B cell (primary cell): ENCODE measurements around the gene CDC42EP4. TPM values are rescaled to one million over a fixed set of nuclear protein-coding genes. Genes with fewer than 3 reads are reported as not detected.

Source experiments
- ATAC-seq: fragments of 200-7000 bp; cut with Tn5 transposase; one replicate; pipeline ENCODE4 v1.10.0; 2021; ENCODE audit warnings: low read depth, mild to moderate bottlenecking, moderate number of reproducible peaks, moderate library complexity
- CTCF ChIA-PET: fragments of 350-600 bp; sonication (Branson Sonifier 250); formaldehyde crosslinking; loops from one replicate; lab custom pipeline; 2021; ENCODE audit warnings: antibody characterized with exemption, inconsistent platforms; lab: Charles Lee
- POLR2A ChIA-PET: fragments of 350-600 bp; sonication (Branson Sonifier 250); formaldehyde crosslinking; loops from one replicate; lab custom pipeline; 2021; ENCODE audit warnings: antibody characterized with exemption; lab: Charles Lee
- DNase-seq: peaks from one replicate; pipeline ENCODE4 v3.0.0; 2013
- H2AFZ ChIP-seq: 2 replicates; pipeline ENCODE4 v1.6.1; 2012; ENCODE audit warnings: mild to moderate bottlenecking, low read depth, low read length; ENCODE audit not compliant: insufficient read depth, poor library complexity, severe bottlenecking
- H3K27ac ChIP-seq, 2 donors: 1 replicate in 1 of 2; 2 replicates in 1 of 2; pipeline ENCODE4 v1.5.1; 2012 to 2013; ENCODE audit warnings: low read length in 2 of 2, mild to moderate bottlenecking in 2 of 2, moderate library complexity in 1 of 2
- H3K27me3 ChIP-seq, 4 experiments: fragments of 200-600 bp in 1 of 4; sonication (generic) in 1 of 4; replicated peaks in 1 of 4; 1 replicate in 2 of 4; 2 replicates in 2 of 4; pipeline versions ENCODE4 v1.6.1 to v1.7.0; 2013 to 2016; ENCODE audit warnings: low read length in 3 of 4, mild to moderate bottlenecking in 2 of 4, mixed read lengths in 1 of 4, moderate library complexity in 1 of 4; ENCODE audit not compliant: insufficient read depth in 4 of 4, control insufficient read depth in 3 of 4; ENCODE audit errors: control extremely low read depth in 1 of 4
- H3K36me3 ChIP-seq, 2 experiments: replicated peaks in 1 of 2; 1 replicate in 1 of 2; 2 replicates in 1 of 2; pipeline versions ENCODE4 v1.6.1 to v1.7.1; 2013; ENCODE audit warnings: low read length in 1 of 2; ENCODE audit not compliant: insufficient read depth in 2 of 2, control insufficient read depth in 1 of 2; ENCODE audit errors: control extremely low read depth in 1 of 2, extremely low read depth in 1 of 2
- H3K4me1 ChIP-seq, 2 donors: fragments of 200-600 bp in 1 of 2; sonication (generic) in 1 of 2; 1 replicate in 1 of 2; 2 replicates in 1 of 2; pipeline versions ENCODE4 v1.5.1 to v1.6.1; 2013 to 2017; ENCODE audit warnings: low read length in 2 of 2; ENCODE audit not compliant: control insufficient read depth in 2 of 2, insufficient read depth in 2 of 2
- H3K4me2 ChIP-seq: replicated peaks from 2 replicates; pipeline ENCODE3; 2012; ENCODE audit warnings: mild to moderate bottlenecking, low read depth, low read length; ENCODE audit not compliant: poor library complexity, severe bottlenecking
- H3K4me3 ChIP-seq, 5 experiments: fragments of 200-600 bp in 1 of 5; sonication (generic) in 1 of 5; 1 replicate in 3 of 5; 2 replicates in 2 of 5; pipeline versions ENCODE4 v1.5.1 to v1.7.0; 2011 to 2016; ENCODE audit warnings: low read length in 4 of 5, mild to moderate bottlenecking in 4 of 5, low read depth in 2 of 5, control low read depth in 1 of 5, moderate library complexity in 1 of 5; ENCODE audit not compliant: insufficient read depth in 1 of 5; ENCODE audit errors: control extremely low read depth in 1 of 5, extremely low read depth in 1 of 5
- H3K79me2 ChIP-seq: fragments of 200-600 bp; sonication (generic); one replicate; pipeline ENCODE4 v1.6.0; 2016; ENCODE audit warnings: low read length; ENCODE audit not compliant: control insufficient read depth, insufficient read depth
- H3K9ac ChIP-seq: fragments of 200-600 bp; sonication (generic); 2 replicates; pipeline ENCODE4 v1.6.1; 2017; ENCODE audit warnings: mild to moderate bottlenecking, low read length, moderate library complexity
- H3K9me3 ChIP-seq, 3 donors: one replicate each; pipeline versions ENCODE4 v1.6.1 to v1.7.1; 2013; ENCODE audit warnings: low read length in 2 of 3; ENCODE audit not compliant: control insufficient read depth in 2 of 3, insufficient read depth in 1 of 3; ENCODE audit errors: control extremely low read depth in 1 of 3
- H4K20me1 ChIP-seq: 2 replicates; pipeline ENCODE4 v1.6.0; 2012; ENCODE audit warnings: mild to moderate bottlenecking, low read length; ENCODE audit not compliant: insufficient read depth, control insufficient read depth, poor library complexity, severe bottlenecking
- H3K27ac Mint-ChIP-seq: one replicate; pipeline ENCODE4 v1.8.0; 2021; ENCODE audit warnings: mixed read lengths
- H3K27me3 Mint-ChIP-seq: one replicate; pipeline ENCODE4 v1.8.0; 2021; ENCODE audit warnings: mixed read lengths
- H3K4me1 Mint-ChIP-seq: one replicate; pipeline ENCODE4 v1.8.0; 2021; ENCODE audit warnings: mixed read lengths
- H3K4me3 Mint-ChIP-seq: one replicate; pipeline ENCODE4 v1.8.0; 2021; ENCODE audit warnings: mixed read lengths
- H3K9me3 Mint-ChIP-seq: one replicate; pipeline ENCODE4 v1.8.0; 2022; ENCODE audit warnings: mixed read lengths; ENCODE audit not compliant: insufficient read depth
- EZH2 ChIP-seq: IDR thresholded peaks from 2 replicates; pipeline ENCODE4 v1.6.1; 2012; ENCODE audit warnings: borderline replicate concordance, low read depth, mild to moderate bottlenecking, moderate library complexity, low read length; ENCODE audit not compliant: insufficient read depth, poor library complexity, severe bottlenecking
- WGBS: methylation state at CpG from one replicate; pipeline ENCODE4 v1.1.5; 2013; ENCODE audit warnings: missing lambda C conversion rate; ENCODE audit not compliant: insufficient coverage; 5-methylcytosine and 5-hydroxymethylcytosine counted together
- intact Hi-C: fragments of 100-400 bp; cut with micrococcal nuclease; formaldehyde crosslinking; loops from one replicate; pipeline ENCODE4 v1.10.0; 2022
- polyA plus RNA-seq: library from polyadenylated mRNA; depleted of rRNA; stranded (reverse); fragments of >200 nt; gene quantifications from 2 replicates; pipeline ENCODE4 v1.2.3, GENCODE V29; 2012
- total RNA-seq, 2 donors: library from RNA; stranded (reverse); fragments of 120-200 nt in 1 of 2; gene quantifications; 1 replicate in 1 of 2; 2 replicates in 1 of 2; pipeline versions ENCODE4 v1.2.3 to v1.2.4, GENCODE V29; 2013 to 2022
- TF ChIP-seq, protein P1 (sequence below): fragments of 200-600 bp; IDR thresholded peaks from one replicate; pipeline ENCODE4 v1.8.0; 2022; ENCODE audit warnings: antibody characterized with exemption, mild to moderate bottlenecking

The CDC42EP4 gene
- total and polyA plus RNA-seq, 2 donors (not counting 1 experiment from before 2014, with no cell fraction given), result 0.79 to 2.0 TPM

DNA sequence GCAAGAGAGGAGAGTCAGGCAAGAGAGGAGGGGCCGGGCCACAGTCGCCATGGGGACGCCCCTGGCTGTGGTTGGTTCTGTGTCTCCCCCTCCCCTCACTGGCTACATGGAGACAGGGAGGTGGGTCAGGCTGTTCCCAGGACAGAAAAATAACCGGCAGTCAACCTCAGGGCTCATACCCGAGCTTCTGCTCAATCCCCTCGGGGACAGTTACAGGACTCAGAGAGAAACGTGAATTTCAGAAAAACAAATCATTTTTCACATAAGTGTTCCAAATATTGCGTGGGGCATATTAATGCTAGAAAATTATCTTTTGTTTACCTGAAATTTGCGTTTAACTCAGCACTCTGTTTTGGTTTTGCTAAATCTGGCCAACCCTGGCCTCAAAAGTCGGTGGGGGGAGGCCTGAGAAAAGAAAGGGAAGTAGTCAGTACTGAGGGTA, 27.9 kb downstream of the CDC42EP4 start:
- no CpG with 5 or more reads among the region's 10 CpGs for WGBS
- intact Hi-C loops, result no loop called here
- peaks cover 2% of the 10 kb centered on the region for H3K4me1 Mint-ChIP-seq
- H3K9me3 ChIP-seq, result peaks cover 0 to 3% (median 0%) of the 10 kb centered on the region in 3 donors
- H3K4me3 Mint-ChIP-seq, result no peak overlapping the region
- no peak for DNase-seq
- CTCF ChIA-PET, result no interaction called here
- H4K20me1 ChIP-seq, result no peaks in the 10 kb centered on the region
- no peak overlapping the region for H2AFZ ChIP-seq
- no peak for TF ChIP-seq EZH2
- TF ChIP-seq, protein P1, sequence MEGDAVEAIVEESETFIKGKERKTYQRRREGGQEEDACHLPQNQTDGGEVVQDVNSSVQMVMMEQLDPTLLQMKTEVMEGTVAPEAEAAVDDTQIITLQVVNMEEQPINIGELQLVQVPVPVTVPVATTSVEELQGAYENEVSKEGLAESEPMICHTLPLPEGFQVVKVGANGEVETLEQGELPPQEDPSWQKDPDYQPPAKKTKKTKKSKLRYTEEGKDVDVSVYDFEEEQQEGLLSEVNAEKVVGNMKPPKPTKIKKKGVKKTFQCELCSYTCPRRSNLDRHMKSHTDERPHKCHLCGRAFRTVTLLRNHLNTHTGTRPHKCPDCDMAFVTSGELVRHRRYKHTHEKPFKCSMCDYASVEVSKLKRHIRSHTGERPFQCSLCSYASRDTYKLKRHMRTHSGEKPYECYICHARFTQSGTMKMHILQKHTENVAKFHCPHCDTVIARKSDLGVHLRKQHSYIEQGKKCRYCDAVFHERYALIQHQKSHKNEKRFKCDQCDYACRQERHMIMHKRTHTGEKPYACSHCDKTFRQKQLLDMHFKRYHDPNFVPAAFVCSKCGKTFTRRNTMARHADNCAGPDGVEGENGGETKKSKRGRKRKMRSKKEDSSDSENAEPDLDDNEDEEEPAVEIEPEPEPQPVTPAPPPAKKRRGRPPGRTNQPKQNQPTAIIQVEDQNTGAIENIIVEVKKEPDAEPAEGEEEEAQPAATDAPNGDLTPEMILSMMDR, result no peak
- no peak overlapping the region for H3K27ac ChIP-seq
- POLR2A ChIA-PET, result no interaction called here
- peaks cover 0 to 5% (median 0%) of the 10 kb centered on the region in 4 experiments for H3K27me3 ChIP-seq
- H3K4me3 ChIP-seq, result no peak overlapping the region
- no peaks in the 10 kb centered on the region for H3K4me1 ChIP-seq
- no peak overlapping the region for H3K4me2 ChIP-seq
- no peak for ATAC-seq
- no peaks in the 10 kb centered on the region for H3K9me3 Mint-ChIP-seq
- no peak overlapping the region for H3K27ac Mint-ChIP-seq
- no peaks in the 10 kb centered on the region for H3K36me3 ChIP-seq
- H3K9ac ChIP-seq, result no peak overlapping the region
- H3K79me2 ChIP-seq, result no peaks in the 10 kb centered on the region
- H3K27me3 Mint-ChIP-seq, result peaks cover 23% of the 10 kb centered on the region

DNA sequence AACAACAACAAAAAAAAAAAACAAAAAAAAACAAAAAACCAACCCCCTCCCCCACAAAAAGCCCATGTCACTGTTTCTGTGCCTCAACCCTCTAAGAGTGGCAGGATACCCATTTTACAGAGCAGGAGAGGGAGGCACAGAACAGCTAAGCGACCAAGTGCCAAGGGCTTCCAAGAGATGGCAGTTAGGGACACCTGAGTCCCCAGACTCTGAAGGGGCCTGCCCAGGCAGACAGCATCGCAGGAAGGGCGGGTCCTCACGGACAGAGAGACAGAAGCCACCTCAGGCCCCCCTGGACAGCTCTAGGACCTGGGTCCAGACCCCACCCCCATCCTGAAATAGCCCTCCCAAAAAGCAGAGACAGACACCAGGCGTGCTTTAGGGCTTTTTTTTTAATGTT, 28.6 kb downstream of the CDC42EP4 start:
- no peaks in the 10 kb centered on the region for H4K20me1 ChIP-seq
- H3K27me3 ChIP-seq, result peaks cover 0 to 5% (median 0%) of the 10 kb centered on the region in 4 experiments
- peaks cover 0 to 3% (median 0%) of the 10 kb centered on the region in 3 donors for H3K9me3 ChIP-seq
- peaks cover 2% of the 10 kb centered on the region for H3K4me1 Mint-ChIP-seq
- no peaks in the 10 kb centered on the region for H3K79me2 ChIP-seq
- H3K27ac Mint-ChIP-seq, result no peak overlapping the region
- ATAC-seq (no peak), DNase-seq (no peak)
- ChIA-PET CTCF (no interaction called here), POLR2A (no interaction called here)
- no peak overlapping the region for H3K4me3 ChIP-seq
- TF ChIP-seq, protein P1, result no peak
- no peak for TF ChIP-seq EZH2
- no peak overlapping the region for H3K4me3 Mint-ChIP-seq
- H3K9me3 Mint-ChIP-seq, result no peaks in the 10 kb centered on the region
- 100% methylated on average over 4 of the region's 5 CpGs for WGBS
- no peak overlapping the region for H3K27ac ChIP-seq
- no peaks in the 10 kb centered on the region for H3K36me3 ChIP-seq
- no peaks in the 10 kb centered on the region for H3K4me1 ChIP-seq
- intact Hi-C loops, result no loop called here
- H3K4me2 ChIP-seq, result no peak overlapping the region
- H3K9ac ChIP-seq, result no peak overlapping the region
- H2AFZ ChIP-seq, result no peak overlapping the region
- peaks cover 25% of the 10 kb centered on the region for H3K27me3 Mint-ChIP-seq
